ENCODE results near the gene ARHGAP24.

DNA sequence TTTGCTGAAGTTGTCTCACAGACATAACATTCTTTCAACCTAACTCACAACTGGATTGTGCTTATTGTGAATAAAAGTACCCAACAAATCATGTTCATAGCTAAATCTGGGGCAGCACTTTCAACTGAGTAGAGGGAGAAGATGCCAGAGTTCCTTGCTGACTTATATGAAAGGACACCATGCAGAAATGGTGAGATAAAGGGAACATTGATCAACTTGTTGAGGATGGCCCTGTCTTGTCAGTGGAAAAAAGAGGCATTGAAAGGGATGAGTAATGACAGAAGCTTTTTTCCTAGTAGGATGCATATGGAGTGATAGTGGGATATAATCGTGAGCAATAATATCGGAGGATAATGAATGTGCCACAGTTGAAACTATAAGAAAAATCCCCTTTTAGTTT is 221.7 kb downstream of the ARHGAP24 start:
- TF ChIP-seq, protein P1, sequence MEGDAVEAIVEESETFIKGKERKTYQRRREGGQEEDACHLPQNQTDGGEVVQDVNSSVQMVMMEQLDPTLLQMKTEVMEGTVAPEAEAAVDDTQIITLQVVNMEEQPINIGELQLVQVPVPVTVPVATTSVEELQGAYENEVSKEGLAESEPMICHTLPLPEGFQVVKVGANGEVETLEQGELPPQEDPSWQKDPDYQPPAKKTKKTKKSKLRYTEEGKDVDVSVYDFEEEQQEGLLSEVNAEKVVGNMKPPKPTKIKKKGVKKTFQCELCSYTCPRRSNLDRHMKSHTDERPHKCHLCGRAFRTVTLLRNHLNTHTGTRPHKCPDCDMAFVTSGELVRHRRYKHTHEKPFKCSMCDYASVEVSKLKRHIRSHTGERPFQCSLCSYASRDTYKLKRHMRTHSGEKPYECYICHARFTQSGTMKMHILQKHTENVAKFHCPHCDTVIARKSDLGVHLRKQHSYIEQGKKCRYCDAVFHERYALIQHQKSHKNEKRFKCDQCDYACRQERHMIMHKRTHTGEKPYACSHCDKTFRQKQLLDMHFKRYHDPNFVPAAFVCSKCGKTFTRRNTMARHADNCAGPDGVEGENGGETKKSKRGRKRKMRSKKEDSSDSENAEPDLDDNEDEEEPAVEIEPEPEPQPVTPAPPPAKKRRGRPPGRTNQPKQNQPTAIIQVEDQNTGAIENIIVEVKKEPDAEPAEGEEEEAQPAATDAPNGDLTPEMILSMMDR (conservative IDR thresholded peaks at IDR 0.05), result no peak
- TF ChIP-seq ZFX (IDR thresholded peaks at IDR 0.05), result no peak
